WTC11 (cell line): Measurements from ENCODE around the gene EDC3. TPM values are rescaled to one million over a fixed set of nuclear protein-coding genes. Genes with fewer than 3 reads are reported as not detected.

Experiments
- ATAC-seq: fragments of 200-7000 bp; cut with Tn5 transposase; 2 replicates; pipeline ENCODE4 v1.10.0; 2021; ENCODE audit warnings: mild to moderate bottlenecking, moderate library complexity
- CTCF ChIA-PET: fragments of 300-600 bp; sonication (Branson Sonifier 250); formaldehyde crosslinking; loops from one replicate; lab custom pipeline; 2021; ENCODE audit warnings: antibody characterized with exemption; lab: Charles Lee
- POLR2A ChIA-PET: fragments of 350-600 bp; sonication (Branson Sonifier 250); formaldehyde crosslinking; loops from one replicate; lab custom pipeline; 2021; ENCODE audit warnings: antibody characterized with exemption; lab: Charles Lee
- DNase-seq: peaks from one replicate; pipeline ENCODE4 v3.0.0; 2021; ENCODE audit warnings: low spot score
- H3K27ac Mint-ChIP-seq: 2 replicates; pipeline ENCODE4 v1.8.0; 2021; ENCODE audit warnings: mixed read lengths
- H3K27me3 Mint-ChIP-seq: 2 replicates; pipeline ENCODE4 v1.8.0; 2021; ENCODE audit warnings: low read depth, mild to moderate bottlenecking, moderate library complexity, mixed read lengths
- H3K36me3 Mint-ChIP-seq: 2 replicates; pipeline ENCODE4 v1.8.0; 2021; ENCODE audit warnings: mixed read lengths
- H3K4me1 Mint-ChIP-seq: 2 replicates; pipeline ENCODE4 v1.8.0; 2022; ENCODE audit warnings: mixed read lengths
- H3K4me3 Mint-ChIP-seq: 2 replicates; pipeline ENCODE4 v1.8.0; 2021; ENCODE audit warnings: mild to moderate bottlenecking, moderate library complexity, mixed read lengths
- H3K9me3 Mint-ChIP-seq: 2 replicates; pipeline ENCODE4 v1.8.0; 2021; ENCODE audit warnings: mixed read lengths
- ARID4B ChIP-seq: sonication (generic); formaldehyde crosslinking; IDR thresholded peaks from 2 replicates; pipeline ENCODE4 v1.8.0; 2023; ENCODE audit warnings: missing genetic modification reagents, mild to moderate bottlenecking, borderline replicate concordance
- CTCF ChIP-seq: fragments of 200-600 bp; IDR thresholded peaks from 2 replicates; pipeline ENCODE4 v1.8.0; 2022; ENCODE audit warnings: antibody characterized with exemption
- E2F4 ChIP-seq: sonication (generic); formaldehyde crosslinking; IDR thresholded peaks from 2 replicates; pipeline ENCODE4 v1.8.1; 2022; ENCODE audit warnings: low read depth, mild to moderate bottlenecking, moderate library complexity, missing genetic modification reagents, borderline replicate concordance
- ERG ChIP-seq: fragments of 250-450 bp; sonication (Bioruptor Pico); IDR thresholded peaks from 2 replicates; pipeline ENCODE4 v1.8.0; 2021; ENCODE audit warnings: mild to moderate bottlenecking
- FOXP1 ChIP-seq: sonication (generic); formaldehyde crosslinking; IDR thresholded peaks from 2 replicates; pipeline ENCODE4 v1.8.0; 2022; ENCODE audit warnings: missing genetic modification reagents, mild to moderate bottlenecking, moderate library complexity, borderline replicate concordance
- FOXP4 ChIP-seq: sonication (generic); formaldehyde crosslinking; IDR thresholded peaks from 2 replicates; pipeline ENCODE4 v1.8.0; 2022; ENCODE audit warnings: mild to moderate bottlenecking, missing genetic modification reagents
- HMGA2 ChIP-seq: fragments of 250-450 bp; sonication (Bioruptor Pico); IDR thresholded peaks from 2 replicates; pipeline ENCODE4 v1.4.0; 2021; ENCODE audit warnings: mild to moderate bottlenecking, moderate library complexity
- MYBL2 ChIP-seq: sonication (generic); formaldehyde crosslinking; IDR thresholded peaks from 2 replicates; pipeline ENCODE4 v1.8.1; 2023; ENCODE audit warnings: mild to moderate bottlenecking, moderate library complexity, missing genetic modification reagents
- NR1H2 ChIP-seq: sonication (generic); formaldehyde crosslinking; IDR thresholded peaks from 2 replicates; pipeline ENCODE4 v1.9.0; 2021; ENCODE audit warnings: mild to moderate bottlenecking, moderate library complexity, missing genetic modification reagents
- OVOL2 ChIP-seq: fragments of 250-450 bp; sonication (Bioruptor Pico); IDR thresholded peaks from 2 replicates; pipeline ENCODE4 v1.9.0; 2021; ENCODE audit warnings: mild to moderate bottlenecking, borderline replicate concordance
- RORB ChIP-seq: fragments of 250-450 bp; sonication (Bioruptor Pico); IDR thresholded peaks from 2 replicates; pipeline ENCODE4 v1.9.0; 2021; ENCODE audit warnings: mild to moderate bottlenecking
- SOX15 ChIP-seq: fragments of 250-450 bp; sonication (Bioruptor Pico); IDR thresholded peaks from 2 replicates; pipeline ENCODE4 v1.9.0; 2021; ENCODE audit warnings: mild to moderate bottlenecking
- SP1 ChIP-seq: sonication (generic); formaldehyde crosslinking; conservative IDR thresholded peaks from 2 replicates; pipeline ENCODE4 v1.8.1; 2022; ENCODE audit warnings: missing genetic modification reagents
- USF1 ChIP-seq: sonication (generic); formaldehyde crosslinking; IDR thresholded peaks from 2 replicates; pipeline ENCODE4 v1.8.0; 2022; ENCODE audit warnings: mild to moderate bottlenecking, missing genetic modification reagents
- USF2 ChIP-seq: sonication (generic); formaldehyde crosslinking; IDR thresholded peaks from 2 replicates; pipeline ENCODE4 v1.8.1; 2023; ENCODE audit warnings: mild to moderate bottlenecking, missing genetic modification reagents, moderate library complexity
- ZBTB21 ChIP-seq: sonication (generic); formaldehyde crosslinking; IDR thresholded peaks from 2 replicates; pipeline ENCODE4 v1.8.1; 2023; ENCODE audit warnings: mild to moderate bottlenecking, missing genetic modification reagents, borderline replicate concordance
- ZNF416 ChIP-seq: fragments of 250-450 bp; sonication (Bioruptor Pico); IDR thresholded peaks from 2 replicates; pipeline ENCODE4 v1.9.0; 2021; ENCODE audit warnings: mild to moderate bottlenecking, inconsistent platforms
- ZNF423 ChIP-seq: fragments of 250-450 bp; sonication (Bioruptor Pico); IDR thresholded peaks from 2 replicates; pipeline ENCODE4 v2.1.2; 2022; ENCODE audit warnings: mild to moderate bottlenecking, moderate library complexity
- total RNA-seq: library from RNA; stranded (reverse); gene quantifications from 3 replicates; pipeline ENCODE4 v1.2.3, GENCODE V29; 2021

EDC3 gene
- total RNA-seq, 1 experiment from 2014 or later = 54.7 TPM

GRCh38 chr15:74723754-74724334, 28.0 kb upstream of the EDC3 start (continued):
- no peak for TF ChIP-seq FOXP4 (CRISPR knock-in tag)
- TF ChIP-seq OVOL2 (CRISPR knock-in tag) = no peak
- TF ChIP-seq, all 79 proteins: peak for 1

GRCh38 chr15:74723187-74723586, 27.4 kb upstream of the EDC3 start:
- peaks cover 15% of the 10 kb centered on the region for H3K4me1 Mint-ChIP-seq
- H3K27me3 Mint-ChIP-seq = peaks cover 60% of the 10 kb centered on the region
- H3K36me3 Mint-ChIP-seq = no peaks in the 10 kb centered on the region
- ATAC-seq (no peak), DNase-seq (no peak)
- H3K4me3 Mint-ChIP-seq = no peak overlapping the region
- ChIA-PET CTCF (interaction anchor here (0.6 to 4.6 kb wide), 10 partner anchors 25 to 228 kb away, joined by 3 to 53 read pairs (median 10); partner anchors contain the start of gene CYP1A2), POLR2A (interaction anchor here (0.6 kb wide), 3 partner anchors 37 to 109 kb away, joined by 3 to 5 read pairs (median 3); no protein-coding TSS in a partner anchor)
- TF ChIP-seq USF2 (CRISPR knock-in tag) = no peak
- no peak for TF ChIP-seq NR1H2
- no peak for TF ChIP-seq ARID4B (CRISPR knock-in tag)
- no peak for TF ChIP-seq FOXP1
- no peak for TF ChIP-seq HMGA2 (CRISPR knock-in tag)
- no peak for TF ChIP-seq ZNF416 (CRISPR knock-in tag)
- no peak for TF ChIP-seq ERG (CRISPR knock-in tag)
- no peak for TF ChIP-seq SP1 (CRISPR knock-in tag)
- no peak for TF ChIP-seq USF1 (CRISPR knock-in tag)
- TF ChIP-seq ZBTB21 (CRISPR knock-in tag) = no peak
- TF ChIP-seq RORB (CRISPR knock-in tag) = no peak
- no peaks in the 10 kb centered on the region for H3K9me3 Mint-ChIP-seq
- H3K27ac Mint-ChIP-seq = no peak overlapping the region

- DNase-seq (no peak), ATAC-seq (no peak)
- no peaks in the 10 kb centered on the region for H3K9me3 Mint-ChIP-seq
- H3K36me3 Mint-ChIP-seq = no peaks in the 10 kb centered on the region
- H3K4me1 Mint-ChIP-seq = peaks cover 15% of the 10 kb centered on the region
- ChIA-PET CTCF (no interaction called here), POLR2A (no interaction called here)
- H3K4me3 Mint-ChIP-seq = no peak overlapping the region
- peaks cover 58% of the 10 kb centered on the region for H3K27me3 Mint-ChIP-seq
- no peak overlapping the region for H3K27ac Mint-ChIP-seq
- TF ChIP-seq ZNF423 (CRISPR knock-in tag) (no peak), E2F4 (no peak), MYBL2 (CRISPR knock-in tag) (no peak), SOX15 (CRISPR knock-in tag) (no peak), CTCF (no peak)
Measured at GRCh38 chr15:74722591-74722990, 26.8 kb upstream of the EDC3 start.
